ENCODE measurements around the gene C1orf159.

Gene C1orf159

DNA sequence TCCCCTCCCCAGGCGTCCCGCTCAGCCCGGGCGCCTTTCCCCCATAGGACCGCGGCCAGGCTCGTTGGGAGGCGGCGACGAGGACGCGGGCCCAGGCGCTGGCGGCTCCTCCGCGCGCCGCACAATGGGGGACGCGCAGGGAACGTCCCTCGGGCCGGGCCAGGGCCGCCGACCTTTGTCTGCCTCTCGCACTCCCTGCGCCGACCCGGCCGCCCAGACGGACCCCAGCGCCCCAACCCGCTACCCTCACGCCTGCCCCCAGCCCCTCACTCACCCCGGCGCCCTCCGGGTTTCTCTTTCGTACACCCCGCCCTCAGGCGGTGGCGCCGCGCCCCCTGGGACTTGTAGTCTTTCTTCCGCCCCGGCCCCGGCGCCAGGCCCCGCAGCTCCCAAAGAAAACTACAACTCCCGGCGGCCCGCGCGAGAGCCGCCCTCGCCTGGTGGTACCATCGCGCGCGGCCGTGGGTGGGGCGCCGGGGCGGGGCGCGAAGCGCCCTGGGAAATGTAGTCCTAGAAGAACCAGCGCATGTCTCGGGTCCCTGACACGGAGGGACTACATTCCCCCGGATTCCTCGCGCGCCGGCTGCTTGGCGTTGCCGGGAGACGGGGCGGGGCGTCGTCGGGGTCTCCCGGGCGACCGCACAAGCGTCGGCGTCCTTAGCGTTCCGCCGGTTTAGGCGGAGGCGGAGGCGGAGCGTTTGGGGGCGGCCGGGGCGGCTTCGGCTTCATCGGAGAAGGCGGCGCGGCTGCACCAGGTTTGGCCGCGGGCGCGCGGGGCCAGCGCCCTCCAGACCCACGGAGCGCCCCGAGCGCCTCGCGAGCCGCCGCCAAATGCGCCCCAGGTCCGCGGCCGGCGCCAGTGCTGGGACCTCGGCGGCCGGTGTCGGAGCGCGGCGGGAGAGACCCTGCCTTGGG is at the start of gene C1orf159:
Gene C1orf159 (minus strand): TSS at position 304 of the 915 bp plus-strand sequence. CDS start 24,546 bp downstream, outside the sequence.
- H3K4me3 ChIP-seq (ENCODE audit: low read length): peak within 1 kb of the TSS; percentile 97
- H3K9ac ChIP-seq (ENCODE audit: low read length): peak within 1 kb of the TSS; percentile 79
- no peak for TF ChIP-seq EZH2phosphoT487 (IDR thresholded peaks at IDR 0.05; ENCODE audit: low read depth)
- TF ChIP-seq, protein P1, sequence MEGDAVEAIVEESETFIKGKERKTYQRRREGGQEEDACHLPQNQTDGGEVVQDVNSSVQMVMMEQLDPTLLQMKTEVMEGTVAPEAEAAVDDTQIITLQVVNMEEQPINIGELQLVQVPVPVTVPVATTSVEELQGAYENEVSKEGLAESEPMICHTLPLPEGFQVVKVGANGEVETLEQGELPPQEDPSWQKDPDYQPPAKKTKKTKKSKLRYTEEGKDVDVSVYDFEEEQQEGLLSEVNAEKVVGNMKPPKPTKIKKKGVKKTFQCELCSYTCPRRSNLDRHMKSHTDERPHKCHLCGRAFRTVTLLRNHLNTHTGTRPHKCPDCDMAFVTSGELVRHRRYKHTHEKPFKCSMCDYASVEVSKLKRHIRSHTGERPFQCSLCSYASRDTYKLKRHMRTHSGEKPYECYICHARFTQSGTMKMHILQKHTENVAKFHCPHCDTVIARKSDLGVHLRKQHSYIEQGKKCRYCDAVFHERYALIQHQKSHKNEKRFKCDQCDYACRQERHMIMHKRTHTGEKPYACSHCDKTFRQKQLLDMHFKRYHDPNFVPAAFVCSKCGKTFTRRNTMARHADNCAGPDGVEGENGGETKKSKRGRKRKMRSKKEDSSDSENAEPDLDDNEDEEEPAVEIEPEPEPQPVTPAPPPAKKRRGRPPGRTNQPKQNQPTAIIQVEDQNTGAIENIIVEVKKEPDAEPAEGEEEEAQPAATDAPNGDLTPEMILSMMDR (IDR thresholded peaks at IDR 0.05; ENCODE audit: low read depth, low read length): no peak
- peak within 1 kb of the TSS; percentile 83 for H3K4me2 ChIP-seq (ENCODE audit: low read length)
- H4K20me1 ChIP-seq (ENCODE audit: insufficient read depth, low read length): no peaks in the 10 kb centered on the region
- peak within 1 kb of the TSS; percentile 44; the same call in 1 of the 2 replicates for H3K27ac ChIP-seq (ENCODE audit: low read length)
- H3K9me3 ChIP-seq (ENCODE audit: insufficient read depth, low read length): no peaks in the 10 kb centered on the region
- H3K4me1 ChIP-seq (ENCODE audit: low read length): peaks cover 5% of the 10 kb centered on the region
- peaks cover 15% of the 10 kb centered on the region for H3K36me3 ChIP-seq (replicated peaks; ENCODE audit: low read depth, low read length)
- peaks cover 28% of the 10 kb centered on the region for H3K79me2 ChIP-seq (ENCODE audit: low read length)
- peak within 1 kb of the TSS; percentile 73; the same call in 1 of the 2 replicates for H2AFZ ChIP-seq (ENCODE audit: low read depth, low read length)
- peaks cover 9% of the 10 kb centered on the region for H3K27me3 ChIP-seq (ENCODE audit: low read depth, low read length)

GRCh38 chr1:1165485-1165884 is 49.6 kb upstream of the C1orf159 start:
- Histone ChIP-seq H3K27me3 (ENCODE audit: low read depth, low read length) (peaks cover 23% of the 10 kb centered on the region), H3K4me3 (ENCODE audit: low read length) (no peak overlapping the region), H3K79me2 (ENCODE audit: low read length) (no peaks in the 10 kb centered on the region), H4K20me1 (ENCODE audit: insufficient read depth, low read length) (no peaks in the 10 kb centered on the region), H3K36me3 (replicated peaks; ENCODE audit: low read depth, low read length) (no peaks in the 10 kb centered on the region), H3K4me2 (ENCODE audit: low read length) (no peak overlapping the region), H2AFZ (ENCODE audit: low read depth, low read length) (no peak overlapping the region), H3K27ac (ENCODE audit: low read length) (no peak overlapping the region), H3K4me1 (ENCODE audit: low read length) (peaks cover 23% of the 10 kb centered on the region), H3K9me3 (ENCODE audit: insufficient read depth, low read length) (no peaks in the 10 kb centered on the region), H3K9ac (ENCODE audit: low read length) (no peak overlapping the region)
- TF ChIP-seq, protein P1 (IDR thresholded peaks at IDR 0.05; ENCODE audit: low read depth, low read length): no peak
- no peak for TF ChIP-seq EZH2phosphoT487 (IDR thresholded peaks at IDR 0.05; ENCODE audit: low read depth)

DNA sequence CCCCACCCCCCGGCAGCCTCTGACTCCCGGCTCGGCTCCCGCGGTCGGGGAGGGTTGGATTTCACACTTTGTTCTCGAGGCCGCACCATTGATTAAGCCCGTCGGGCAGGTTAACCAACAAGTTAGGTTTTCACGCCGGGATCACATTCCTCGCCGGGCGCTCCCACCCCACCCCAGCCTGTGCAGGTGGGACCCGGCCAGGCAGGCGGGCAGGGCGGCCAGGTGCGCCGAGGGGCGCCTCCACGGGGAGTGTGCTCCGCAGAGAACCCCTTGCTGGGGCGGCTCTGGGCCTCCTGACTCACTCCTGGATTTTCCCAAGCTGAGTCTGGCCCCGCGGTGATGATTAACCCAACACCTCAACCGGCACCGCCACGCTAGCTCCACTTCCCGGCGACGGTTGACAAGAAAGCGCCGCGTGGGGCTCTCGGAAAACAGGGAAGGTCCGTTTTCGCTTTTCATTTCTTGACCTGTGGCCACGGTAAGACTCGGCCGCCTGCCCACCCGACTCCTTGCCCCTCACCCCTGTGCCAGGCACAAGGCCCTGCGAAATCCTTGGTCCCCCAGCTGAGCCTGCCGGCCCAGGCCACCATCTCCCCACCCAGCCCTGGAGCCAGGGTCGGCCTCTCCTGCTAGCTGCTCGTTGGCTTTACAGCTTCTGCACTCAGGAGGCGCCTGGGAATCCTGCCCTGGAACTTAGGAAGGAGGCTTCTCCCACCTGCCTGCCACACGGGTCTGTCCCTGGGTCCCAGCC is 49.0 kb upstream of the C1orf159 start:
- H3K9me3 ChIP-seq (ENCODE audit: insufficient read depth, low read length): no peaks in the 10 kb centered on the region
- H3K4me2 ChIP-seq (ENCODE audit: low read length): no peak overlapping the region
- no peak overlapping the region for H3K27ac ChIP-seq (ENCODE audit: low read length)
- H4K20me1 ChIP-seq (ENCODE audit: insufficient read depth, low read length): no peaks in the 10 kb centered on the region
- peaks cover 17% of the 10 kb centered on the region for H3K27me3 ChIP-seq (ENCODE audit: low read depth, low read length)
- H3K79me2 ChIP-seq (ENCODE audit: low read length): no peaks in the 10 kb centered on the region
- H3K4me1 ChIP-seq (ENCODE audit: low read length): peaks cover 16% of the 10 kb centered on the region
- H3K9ac ChIP-seq (ENCODE audit: low read length): no peak overlapping the region
- no peaks in the 10 kb centered on the region for H3K36me3 ChIP-seq (replicated peaks; ENCODE audit: low read depth, low read length)
- no peak for TF ChIP-seq EZH2phosphoT487 (IDR thresholded peaks at IDR 0.05; ENCODE audit: low read depth)
- TF ChIP-seq, protein P1 (IDR thresholded peaks at IDR 0.05; ENCODE audit: low read depth, low read length): no peak
- no peak overlapping the region for H2AFZ ChIP-seq (ENCODE audit: low read depth, low read length)
- H3K4me3 ChIP-seq (ENCODE audit: low read length): no peak overlapping the region

DNA sequence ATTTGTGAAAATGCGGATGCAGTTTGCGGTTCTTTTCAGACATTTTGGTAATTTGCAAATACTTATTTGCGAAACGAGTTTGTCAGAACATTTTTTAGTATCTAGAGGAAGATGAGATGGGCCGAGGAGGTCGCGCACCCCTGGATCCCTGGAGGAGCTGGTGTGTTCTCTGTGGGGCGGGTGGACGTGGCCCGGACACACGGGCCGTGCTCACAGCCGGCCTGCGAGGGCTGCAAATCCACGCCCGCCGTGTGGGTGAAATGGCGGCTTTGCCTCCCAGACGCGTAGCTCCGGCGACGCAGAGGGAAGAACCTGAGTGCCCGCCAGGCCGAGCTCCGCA is 48.4 kb upstream of the C1orf159 start:
- Histone ChIP-seq H3K27ac (ENCODE audit: low read length) (no peak overlapping the region), H3K9ac (ENCODE audit: low read length) (no peak overlapping the region), H3K4me1 (ENCODE audit: low read length) (peaks cover 11% of the 10 kb centered on the region), H4K20me1 (ENCODE audit: insufficient read depth, low read length) (no peaks in the 10 kb centered on the region), H3K4me3 (ENCODE audit: low read length) (no peak overlapping the region), H2AFZ (ENCODE audit: low read depth, low read length) (no peak overlapping the region), H3K79me2 (ENCODE audit: low read length) (no peaks in the 10 kb centered on the region), H3K4me2 (ENCODE audit: low read length) (no peak overlapping the region), H3K27me3 (ENCODE audit: low read depth, low read length) (peaks cover 11% of the 10 kb centered on the region), H3K36me3 (replicated peaks; ENCODE audit: low read depth, low read length) (no peaks in the 10 kb centered on the region), H3K9me3 (ENCODE audit: insufficient read depth, low read length) (no peaks in the 10 kb centered on the region)
- TF ChIP-seq, protein P1 (IDR thresholded peaks at IDR 0.05; ENCODE audit: low read depth, low read length): no peak
- no peak for TF ChIP-seq EZH2phosphoT487 (IDR thresholded peaks at IDR 0.05; ENCODE audit: low read depth)
